Stimulated activated CD8-positive, alpha-beta memory T cell treated with anti-CD3 and anti-CD28 coated beads, Interleukin-4, amount 100 ng/mL, for 24 hours (primary cell): Measurements from ENCODE around the gene NEU1.
A peak's percentile ranks its signal among the peaks of the same experiment; 100 is the strongest.
"Not testable (repeated sequence)": the region's sequence is repeated elsewhere in the genome, so short reads cannot be mapped to it uniquely, and the experiment has no call there.

Experiments
- DNase-seq: peaks from one replicate; pipeline ENCODE4 v3.0.0-alpha.2; 2020; ENCODE audit warnings: low read depth

NEU1 gene

DNA sequence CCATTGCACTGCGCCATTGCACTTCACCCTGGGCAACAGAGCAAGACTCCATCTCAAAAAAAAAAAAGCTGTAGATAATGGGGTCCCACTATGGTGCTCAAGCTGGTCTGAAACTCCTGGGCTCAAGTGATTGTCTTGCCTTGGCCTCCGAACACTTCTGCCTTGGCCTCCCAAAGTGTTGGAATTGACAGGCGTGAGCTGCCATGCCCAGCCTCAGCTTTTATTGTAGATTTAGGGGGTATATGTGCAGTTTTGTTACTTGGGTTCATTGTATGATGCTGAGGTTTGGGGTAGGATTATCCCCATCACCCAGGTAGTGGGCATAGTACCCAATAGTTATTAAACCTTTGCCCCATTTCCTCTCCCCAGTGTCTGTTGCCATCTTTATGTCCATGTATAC, 23.7 kb downstream of the NEU1 start:
- no peak for DNase-seq

DNA sequence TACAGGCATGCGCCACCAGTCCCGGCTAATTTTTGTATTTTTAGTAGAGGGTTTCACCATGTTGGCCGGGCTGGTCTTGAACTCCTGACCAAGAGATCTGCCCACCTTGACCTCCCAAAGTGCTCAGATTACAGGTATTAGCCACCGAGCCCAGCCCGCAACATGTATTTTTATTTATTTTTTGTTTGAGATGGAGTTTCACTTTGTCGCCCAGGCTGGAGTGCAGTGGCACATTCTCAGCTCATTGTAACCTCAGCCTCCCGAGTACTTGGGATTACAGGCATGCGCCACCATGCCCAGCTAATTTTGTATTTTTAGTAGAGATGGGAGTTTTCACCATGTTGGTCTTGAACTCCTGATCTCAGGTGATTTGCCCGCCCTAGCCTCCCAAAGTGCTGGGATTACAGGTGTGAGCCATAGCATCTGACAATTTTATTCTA, 24.5 kb downstream of the NEU1 start:
- not testable (repeated sequence) for DNase-seq

DNA sequence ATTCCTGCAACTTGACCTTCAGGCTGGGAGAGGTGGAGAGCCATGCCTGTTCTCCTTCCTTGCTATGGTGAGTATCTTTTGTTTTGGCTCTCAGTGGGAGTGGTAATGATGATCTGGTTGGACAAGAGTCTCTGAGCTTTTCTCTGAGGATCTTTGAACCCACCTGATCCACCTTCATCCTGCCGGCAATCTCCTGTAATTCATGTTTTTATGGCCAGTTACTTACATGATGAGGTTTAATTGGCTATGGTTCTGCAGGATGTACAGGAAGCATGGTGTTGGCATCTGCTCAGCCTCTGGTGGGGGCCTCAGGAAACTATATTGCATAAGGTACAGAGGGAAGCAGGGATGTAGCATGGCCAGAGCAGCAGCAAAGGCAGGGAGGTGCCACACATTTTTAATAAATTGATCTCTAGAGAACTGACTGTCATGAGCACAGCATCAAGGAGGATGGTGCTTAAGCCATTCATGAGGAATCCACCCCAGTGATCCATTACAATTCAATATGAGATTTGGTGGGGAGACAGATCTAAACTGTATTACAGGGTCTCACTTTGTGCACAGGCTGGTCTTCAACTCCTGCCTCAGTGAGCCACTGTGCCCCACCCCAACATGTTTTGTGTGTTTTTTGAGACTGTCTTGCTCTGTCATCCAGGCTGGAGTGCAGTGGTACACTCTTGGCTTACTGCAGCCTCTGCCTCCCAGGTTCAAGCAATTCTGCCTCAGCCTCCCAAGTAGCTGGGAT, 25.1 kb downstream of the NEU1 start:
- no peak for DNase-seq

DNA sequence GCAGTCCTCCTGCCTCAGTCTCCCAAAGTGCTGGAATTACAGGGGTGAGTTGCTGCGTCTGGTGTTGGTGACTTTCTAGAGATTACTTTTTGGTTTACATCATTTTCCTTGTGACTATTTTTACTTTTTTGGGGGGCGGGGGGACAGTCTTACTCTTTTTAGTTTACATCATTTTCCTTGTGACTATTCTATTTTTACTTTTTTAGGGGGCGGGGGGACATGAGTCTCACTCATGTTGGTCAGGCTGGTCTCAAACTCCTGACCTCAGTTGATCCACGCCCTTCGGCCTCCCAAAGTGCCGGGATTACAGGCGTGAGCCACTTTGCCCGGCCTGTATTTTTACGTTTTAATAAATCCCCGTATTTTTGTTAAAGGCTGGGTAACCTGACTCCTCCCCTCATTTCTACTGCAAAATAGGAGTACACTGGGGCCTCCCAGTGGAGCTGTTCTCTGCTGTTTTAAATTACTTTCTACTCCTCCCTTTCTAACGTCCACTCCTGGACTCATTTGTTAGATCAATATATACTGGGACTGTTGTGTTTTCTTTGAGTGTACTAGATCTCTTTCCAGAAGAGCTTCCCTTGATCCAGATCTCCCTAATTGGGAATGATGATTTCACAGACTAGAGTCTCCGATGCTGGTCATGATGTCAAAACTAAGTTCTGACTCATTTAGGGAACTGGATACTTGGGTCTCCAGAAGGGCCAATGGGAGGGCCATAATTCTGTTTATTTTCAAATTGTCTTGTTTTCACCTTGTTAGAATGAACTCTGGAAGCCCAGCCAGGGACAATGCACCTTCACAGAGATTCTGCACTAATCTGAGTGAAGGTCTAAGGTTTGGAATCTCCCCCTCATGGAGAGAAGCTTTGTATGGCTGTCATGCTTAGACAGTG, 25.9 kb downstream of the NEU1 start:
- no peak for DNase-seq

DNA sequence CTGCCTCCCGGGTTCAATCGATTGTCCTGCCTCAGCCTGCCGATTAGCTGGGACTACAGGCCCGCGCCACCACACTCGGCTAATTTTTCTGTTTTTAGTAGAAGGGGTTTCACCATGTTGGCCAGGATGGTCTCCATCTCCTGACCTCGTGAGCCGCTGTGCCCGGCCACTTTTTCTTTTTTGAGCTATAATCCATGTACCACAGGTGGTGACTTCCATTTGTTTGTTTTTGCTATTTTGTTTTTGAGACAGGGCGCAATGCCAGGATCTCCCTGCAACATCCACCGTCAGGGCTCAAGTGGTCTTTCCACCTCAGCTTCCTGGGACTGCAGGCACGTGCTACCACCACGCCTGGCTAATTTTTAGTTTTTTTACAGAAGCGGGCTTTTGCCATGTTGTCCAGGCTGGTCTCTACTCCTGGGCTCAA, 26.6 kb downstream of the NEU1 start:
- DNase-seq, result no peak

DNA sequence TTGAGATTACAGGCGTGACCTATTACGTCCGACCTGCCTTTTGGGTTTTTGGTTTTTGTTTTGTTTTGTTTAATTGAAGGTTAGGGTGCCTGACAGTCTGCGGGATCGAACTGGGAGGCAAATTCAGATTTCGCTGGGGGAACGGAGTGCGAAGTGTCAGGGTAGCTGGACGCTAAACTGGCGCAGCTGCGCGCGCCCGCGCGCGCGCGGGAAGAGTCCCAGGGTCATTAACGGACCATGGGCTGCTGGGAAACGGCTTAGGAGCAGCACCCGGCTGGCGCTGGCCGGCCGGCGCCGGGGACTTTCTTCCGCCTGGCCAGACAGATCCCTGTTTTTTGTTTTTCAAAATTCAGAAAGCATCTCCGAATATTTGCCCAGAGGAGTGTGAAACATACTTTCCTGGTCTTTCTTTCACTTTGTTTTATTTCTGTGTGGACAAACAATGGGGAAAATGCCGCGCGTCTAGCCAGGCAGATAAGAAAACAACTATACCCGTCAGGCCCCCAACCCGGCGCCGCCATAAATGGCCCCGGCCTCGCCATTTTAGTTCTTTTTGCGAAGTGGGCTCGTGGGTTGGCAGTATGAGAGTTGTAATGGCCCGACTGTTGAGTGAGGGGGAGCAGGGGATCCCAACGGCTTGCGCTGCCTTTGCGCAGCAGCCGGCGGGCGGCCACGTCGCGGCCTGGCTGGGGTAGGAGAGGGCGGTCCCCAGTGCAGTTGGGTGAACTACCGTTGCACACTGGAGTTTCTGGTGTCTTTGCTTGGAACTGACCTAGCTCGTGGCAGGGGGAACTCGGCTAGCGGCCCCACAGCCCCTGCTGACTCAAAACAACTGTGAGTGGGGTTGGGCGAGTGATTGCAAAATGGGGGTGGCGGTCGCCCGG, 28.0 kb downstream of the NEU1 start:
- peak; percentile 60 for DNase-seq

DNA sequence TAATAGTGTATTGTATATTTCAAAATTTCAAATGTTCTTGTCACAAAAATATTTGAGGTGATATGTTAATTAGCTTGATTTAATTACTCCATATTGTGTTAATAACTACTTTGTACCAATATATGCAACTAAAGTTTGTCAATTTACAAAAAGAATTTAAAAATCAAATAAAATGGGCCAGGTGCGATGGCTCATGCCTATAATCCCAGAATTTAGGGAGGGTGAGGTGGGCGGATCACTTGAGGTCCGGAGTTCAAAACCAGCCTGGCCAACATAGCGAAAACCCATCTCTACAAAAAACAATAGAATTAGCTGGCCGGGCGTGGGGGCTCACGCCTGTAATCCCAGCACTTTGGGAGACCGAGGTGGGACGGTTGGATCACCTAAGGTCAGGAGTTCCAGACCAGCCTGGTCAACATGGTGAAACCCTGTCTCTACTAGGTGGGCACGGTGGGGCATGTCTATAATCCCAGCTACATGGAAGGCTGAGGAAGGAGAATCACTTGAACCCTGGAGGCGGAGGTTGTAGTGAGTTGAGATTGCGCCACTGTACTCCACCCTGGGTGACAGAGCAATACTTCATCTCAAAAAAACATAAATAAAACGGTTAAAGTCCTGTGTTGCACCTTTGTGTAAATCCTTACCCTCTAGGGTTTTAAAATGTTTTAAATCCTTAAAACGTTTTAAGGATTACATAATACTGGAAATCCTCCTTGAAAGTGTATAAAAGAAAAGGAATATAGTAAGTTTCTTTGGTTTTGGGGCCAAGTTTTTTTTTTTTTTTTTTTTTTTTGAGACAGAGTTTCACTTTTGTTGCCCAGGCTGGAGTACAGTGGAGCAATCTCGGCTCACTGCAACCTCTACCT, 31.0 kb downstream of the NEU1 start:
- no peak for DNase-seq

DNA sequence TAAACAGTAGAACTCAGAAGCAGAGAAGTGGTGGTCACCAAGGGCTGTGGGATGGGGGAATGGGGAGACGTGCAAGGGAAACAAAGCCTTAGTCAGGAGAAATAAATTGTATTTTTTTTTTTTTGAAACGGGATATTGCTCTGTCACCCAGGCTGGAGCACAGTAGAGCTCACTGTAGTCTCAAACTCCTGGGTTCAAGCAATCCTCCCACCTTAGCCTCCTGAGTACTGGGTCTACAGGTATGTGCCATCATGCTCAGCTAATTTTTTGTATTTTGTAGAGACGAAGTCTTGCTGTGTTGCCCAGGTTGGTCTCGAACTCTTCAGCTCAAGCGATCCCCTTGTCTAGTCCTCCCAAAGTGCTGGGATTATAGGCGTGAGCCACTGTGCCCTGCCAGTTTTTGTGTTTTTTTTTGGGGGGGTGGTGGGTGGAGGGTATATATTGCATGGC, 31.7 kb downstream of the NEU1 start:
- no peak for DNase-seq

DNA sequence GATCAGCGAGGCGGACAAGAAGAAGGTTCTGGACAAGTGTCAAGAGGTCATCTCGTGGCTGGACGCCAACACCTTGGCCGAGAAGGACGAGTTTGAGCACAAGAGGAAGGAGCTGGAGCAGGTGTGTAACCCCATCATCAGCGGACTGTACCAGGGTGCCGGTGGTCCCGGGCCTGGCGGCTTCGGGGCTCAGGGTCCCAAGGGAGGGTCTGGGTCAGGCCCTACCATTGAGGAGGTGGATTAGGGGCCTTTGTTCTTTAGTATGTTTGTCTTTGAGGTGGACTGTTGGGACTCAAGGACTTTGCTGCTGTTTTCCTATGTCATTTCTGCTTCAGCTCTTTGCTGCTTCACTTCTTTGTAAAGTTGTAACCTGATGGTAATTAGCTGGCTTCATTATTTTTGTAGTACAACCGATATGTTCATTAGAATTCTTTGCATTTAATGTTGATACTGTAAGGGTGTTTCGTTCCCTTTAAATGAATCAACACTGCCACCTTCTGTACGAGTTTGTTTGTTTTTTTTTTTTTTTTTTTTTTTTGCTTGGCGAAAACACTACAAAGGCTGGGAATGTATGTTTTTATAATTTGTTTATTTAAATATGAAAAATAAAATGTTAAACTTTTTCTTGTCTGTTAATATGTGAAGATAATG, 32.9 kb downstream of the NEU1 start:
- DNase-seq, result no peak

DNA sequence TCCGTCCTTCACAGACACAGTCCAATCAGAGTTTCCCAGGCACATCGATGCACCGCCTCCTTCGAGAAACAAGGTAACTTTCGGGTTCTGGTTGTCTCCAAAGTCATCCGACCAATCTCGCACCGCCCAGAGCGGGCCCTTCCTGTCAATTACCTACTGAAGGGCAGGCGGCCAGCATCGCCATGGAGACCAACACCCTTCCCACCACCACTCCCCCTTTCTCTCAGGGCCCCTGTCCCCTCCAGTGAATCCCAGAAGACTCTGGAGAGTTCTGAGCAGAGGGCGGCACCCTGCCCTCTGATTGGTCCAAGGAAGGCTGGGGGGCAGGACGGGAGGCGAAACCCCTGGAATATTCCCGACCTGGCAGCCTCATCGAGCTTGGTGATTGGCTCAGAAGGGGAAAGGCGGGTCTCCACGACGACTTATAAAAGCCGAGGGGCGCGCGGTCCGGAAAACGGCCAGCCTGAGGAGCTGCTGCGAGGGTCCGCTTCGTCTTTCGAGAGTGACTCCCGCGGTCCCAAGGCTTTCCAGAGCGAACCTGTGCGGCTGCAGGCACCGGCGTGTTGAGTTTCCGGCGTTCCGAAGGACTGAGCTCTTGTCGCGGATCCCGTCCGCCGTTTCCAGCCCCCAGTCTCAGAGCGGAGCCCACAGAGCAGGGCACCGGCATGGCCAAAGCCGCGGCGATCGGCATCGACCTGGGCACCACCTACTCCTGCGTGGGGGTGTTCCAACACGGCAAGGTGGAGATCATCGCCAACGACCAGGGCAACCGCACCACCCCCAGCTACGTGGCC, 35.1 kb downstream of the NEU1 start, which contains the start of gene HSPA1B:
Gene HSPA1B (plus strand): TSS at position 453 of the 794 bp plus-strand sequence. CDS start 213 bp downstream, at position 666.
- DNase-seq, result peak; percentile 87

DNA sequence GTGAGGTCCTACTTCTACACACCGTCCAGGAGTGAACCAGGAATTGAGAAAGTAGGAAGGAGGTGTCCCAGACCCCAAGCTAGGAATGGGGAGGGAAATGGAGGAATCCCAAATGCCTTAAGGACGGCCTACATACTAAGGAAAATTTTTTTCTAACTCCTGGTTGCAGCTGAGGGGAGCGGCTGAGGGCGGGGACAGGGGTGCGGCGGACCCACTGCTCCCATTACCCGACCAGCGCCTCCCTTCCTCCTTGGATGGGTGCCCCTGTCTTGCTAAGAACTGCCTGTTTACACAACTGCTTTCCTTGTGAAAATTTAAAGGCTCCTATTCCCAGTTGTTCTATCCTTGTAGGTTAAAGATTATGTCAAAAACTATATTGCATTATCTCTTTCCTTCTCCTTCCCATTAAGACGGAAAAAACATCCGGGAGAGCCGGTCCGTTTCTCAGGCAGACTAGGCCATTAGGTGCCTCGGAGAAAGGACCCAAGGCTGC, 35.8 kb downstream of the NEU1 start:
- no peak for DNase-seq

DNA sequence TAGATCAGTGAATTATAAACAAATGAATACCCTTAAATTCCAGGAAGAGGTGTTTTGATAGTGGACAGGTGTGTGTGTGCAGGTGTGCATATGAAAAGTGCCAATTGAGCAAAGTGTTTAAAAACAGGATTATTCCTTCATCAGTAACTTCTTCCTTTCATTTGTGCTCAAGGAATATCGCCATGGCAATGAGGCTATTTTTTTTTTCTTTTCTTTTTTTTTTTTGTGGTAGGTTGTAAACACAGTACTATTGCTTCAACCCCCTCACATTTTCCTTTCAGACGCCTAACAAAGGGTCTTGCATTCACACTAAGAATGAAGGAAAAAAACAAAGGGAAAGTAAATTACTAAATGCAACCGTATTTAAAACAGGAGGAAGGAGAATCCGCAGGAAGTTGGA, 37.1 kb downstream of the NEU1 start:
- no peak for DNase-seq

DNA sequence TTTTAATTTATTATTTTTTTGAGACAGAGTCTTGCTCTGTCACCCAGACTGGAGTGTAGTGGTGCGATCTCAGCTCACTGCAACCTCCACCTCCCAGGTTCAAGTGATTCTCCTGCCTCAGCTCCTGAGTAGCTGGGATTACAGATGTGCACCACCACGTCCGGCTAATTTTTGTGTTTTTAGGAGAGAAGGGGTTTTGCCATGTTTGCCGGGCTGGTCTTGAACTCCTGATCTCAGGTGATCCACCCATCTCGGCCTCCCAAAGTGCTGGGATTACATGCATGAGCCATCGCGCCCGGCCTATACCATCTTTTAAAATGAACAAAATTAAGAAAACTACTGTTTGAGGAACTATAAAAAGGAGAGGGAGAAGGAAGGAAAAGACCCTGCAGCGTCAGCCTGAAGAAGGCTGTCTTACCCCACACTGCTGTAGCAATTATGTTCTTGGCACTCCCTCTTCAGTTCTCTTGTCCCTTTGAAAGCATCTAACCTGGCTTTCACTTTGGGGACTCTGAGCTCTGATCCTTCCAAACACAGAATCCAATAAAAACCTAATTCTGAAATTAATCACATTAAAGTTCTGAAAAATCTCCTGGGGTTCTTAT, 38.9 kb downstream of the NEU1 start:
- DNase-seq, result not testable (repeated sequence)

DNA sequence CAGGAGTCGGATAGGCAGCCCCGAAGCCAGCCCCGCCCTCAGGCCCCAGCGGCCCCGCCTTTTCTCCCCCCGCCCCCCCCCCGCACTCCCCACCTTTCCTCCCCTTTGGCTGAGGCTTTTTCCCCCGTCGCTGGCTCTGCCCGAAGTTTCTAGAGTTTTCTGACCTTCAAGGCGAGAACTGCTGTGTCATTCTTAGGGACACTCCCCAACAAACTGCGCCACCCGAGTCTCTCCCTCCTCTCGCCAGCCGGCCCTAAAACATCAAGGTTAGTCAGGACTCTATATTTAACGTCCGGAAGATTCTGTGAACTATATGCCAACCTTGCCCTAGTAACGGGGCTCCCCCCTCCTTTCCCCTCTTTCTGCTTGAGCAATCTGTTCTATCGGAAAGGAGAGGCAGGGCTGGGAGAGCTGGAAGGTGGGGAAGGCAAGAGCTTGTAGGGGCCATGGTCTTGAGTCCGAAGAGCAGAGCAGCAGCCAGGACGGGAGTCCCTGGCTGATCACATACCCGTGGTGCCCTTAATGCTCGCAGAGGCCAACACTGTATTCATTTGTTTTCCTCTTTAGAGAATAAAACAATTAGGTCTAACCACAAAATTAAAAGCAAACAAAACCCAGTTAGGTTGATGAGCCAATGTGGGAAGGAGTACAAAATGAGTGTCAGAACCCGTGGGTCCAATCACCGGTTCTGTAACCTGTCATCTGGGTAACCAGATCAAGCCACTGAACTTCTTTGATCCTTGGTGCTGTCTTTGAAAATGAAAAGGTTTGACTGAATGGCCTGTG, 40.4 kb downstream of the NEU1 start:
- peak; percentile 50 for DNase-seq

DNA sequence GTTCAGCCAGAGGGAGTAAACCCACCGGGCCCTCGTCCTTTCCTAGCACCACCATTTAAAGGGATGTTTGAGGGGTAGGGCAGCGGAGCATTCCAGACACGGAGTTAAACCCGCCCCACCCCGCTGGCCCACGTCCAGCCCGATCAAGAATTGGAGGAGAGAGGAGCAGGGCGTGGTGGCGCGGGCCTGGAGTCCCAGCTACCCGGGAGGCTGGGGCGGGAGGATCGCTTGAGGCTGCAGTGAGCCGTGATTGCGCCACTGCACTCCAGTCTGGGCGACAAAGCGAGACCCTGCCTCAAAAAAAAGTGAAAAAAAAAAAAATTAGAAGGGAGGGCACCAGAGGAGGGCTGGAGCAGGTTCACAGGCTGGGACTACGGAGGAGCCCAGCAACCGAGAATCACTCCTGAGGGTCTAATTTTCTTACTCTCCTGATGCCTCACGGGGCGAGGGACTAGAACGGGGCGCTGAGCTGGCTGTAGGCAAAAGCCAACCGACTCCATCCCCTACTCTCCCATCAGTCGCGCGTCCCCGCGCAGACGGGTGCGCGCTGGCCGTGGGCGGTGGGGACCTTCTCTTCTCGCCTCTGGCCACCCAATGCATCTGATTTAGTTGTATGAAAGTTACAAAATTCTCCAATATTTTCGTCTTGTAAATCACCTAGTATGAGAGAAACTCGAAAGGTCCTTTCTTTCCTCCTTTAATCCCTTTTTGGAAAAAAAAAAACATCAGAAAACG, 41.2 kb downstream of the NEU1 start:
- peak; percentile 56 for DNase-seq

DNA sequence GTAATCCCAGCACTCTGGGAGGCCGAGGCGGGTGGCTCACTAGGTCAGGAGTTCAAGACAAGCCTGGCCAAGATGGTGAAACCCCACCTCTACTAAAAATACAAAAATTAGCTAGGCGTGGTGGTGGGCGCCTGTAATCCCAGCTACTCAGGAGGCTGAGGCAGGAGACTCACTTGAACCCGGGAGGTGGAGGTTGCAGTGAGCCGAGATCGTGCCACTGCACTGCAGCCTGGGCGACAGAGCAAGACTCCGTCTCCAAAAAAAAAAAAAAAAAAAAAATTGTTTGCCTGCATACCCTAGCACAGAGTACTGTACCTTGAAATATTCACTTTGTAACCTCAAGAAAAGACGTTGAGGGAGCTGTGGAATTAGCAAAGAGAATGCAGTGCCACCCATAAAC, 42.2 kb downstream of the NEU1 start:
- DNase-seq, result not testable (repeated sequence)

DNA sequence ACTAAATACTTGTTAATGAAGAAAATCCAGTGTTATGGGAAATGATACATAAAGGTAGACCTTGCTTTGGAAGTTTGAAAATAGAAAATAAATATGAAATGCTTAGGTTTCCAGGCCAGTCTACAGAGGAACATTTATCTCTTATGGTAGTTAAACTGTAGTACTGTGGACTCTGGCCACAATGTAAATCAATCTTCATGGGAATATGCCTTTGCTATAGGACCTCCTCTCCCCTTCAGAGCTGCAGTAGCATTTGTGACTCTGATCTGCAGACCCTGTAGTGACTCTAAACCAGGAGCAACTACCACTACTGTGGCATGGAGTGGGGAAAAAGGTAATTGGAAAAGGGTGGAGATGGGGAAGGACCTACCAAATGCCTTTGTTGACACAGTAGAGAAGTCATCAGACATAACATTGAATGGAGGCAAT, 42.7 kb downstream of the NEU1 start:
- no peak for DNase-seq
